Measurements from ENCODE around the gene RETSAT.

The RETSAT gene

DNA sequence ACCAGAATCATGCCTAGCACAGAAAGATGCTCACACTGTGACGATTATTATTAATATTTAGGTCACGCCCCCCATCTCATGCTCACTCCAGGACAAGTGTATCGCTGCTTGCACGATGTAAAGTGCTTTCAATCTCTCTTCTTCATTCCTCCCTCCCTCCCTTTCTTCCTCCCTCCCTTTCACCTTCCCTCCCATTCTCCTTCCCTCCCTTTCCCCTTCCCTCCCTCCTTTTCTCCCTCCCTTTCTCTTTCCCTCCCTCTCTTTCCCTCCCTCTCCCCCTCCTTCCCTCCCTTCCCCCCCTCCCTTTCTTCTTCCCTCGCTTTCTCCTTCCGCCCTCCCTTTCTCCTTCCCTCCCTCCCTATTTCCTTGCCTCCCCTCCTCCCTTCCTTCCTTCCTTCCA lies 46.1 kb downstream of the RETSAT start:
- TF ChIP-seq, protein P1, sequence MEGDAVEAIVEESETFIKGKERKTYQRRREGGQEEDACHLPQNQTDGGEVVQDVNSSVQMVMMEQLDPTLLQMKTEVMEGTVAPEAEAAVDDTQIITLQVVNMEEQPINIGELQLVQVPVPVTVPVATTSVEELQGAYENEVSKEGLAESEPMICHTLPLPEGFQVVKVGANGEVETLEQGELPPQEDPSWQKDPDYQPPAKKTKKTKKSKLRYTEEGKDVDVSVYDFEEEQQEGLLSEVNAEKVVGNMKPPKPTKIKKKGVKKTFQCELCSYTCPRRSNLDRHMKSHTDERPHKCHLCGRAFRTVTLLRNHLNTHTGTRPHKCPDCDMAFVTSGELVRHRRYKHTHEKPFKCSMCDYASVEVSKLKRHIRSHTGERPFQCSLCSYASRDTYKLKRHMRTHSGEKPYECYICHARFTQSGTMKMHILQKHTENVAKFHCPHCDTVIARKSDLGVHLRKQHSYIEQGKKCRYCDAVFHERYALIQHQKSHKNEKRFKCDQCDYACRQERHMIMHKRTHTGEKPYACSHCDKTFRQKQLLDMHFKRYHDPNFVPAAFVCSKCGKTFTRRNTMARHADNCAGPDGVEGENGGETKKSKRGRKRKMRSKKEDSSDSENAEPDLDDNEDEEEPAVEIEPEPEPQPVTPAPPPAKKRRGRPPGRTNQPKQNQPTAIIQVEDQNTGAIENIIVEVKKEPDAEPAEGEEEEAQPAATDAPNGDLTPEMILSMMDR (IDR thresholded peaks at IDR 0.05; ENCODE audit: insufficient read depth, low read depth, low read length, missing control alignments): no peak
- DNase-seq (ENCODE audit: low read depth): no peak
- H3K4me3 ChIP-seq (ENCODE audit: low read length): no peak overlapping the region

DNA sequence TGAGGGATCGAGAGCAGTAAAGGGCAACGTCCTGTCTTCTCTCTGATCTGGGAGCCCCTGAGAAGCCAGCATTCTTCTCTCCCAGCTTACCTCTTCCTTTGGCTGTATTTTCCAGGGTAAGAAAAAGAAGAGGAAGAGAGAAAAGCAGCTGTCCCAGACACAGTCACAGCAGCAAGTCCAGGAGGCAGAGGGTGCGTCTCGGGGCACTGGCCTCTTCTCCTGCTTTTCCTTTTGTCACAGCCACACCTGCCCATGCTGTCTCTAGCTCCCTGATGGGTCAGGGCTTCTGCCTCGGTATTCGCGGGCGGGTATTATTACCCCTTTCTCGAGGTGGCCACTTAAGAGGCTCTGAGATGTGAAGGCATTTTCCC lies 46.8 kb downstream of the RETSAT start:
- TF ChIP-seq, protein P1 (IDR thresholded peaks at IDR 0.05; ENCODE audit: insufficient read depth, low read depth, low read length, missing control alignments): no peak
- no peak overlapping the region for H3K4me3 ChIP-seq (ENCODE audit: low read length)
- no peak for DNase-seq (ENCODE audit: low read depth)

DNA sequence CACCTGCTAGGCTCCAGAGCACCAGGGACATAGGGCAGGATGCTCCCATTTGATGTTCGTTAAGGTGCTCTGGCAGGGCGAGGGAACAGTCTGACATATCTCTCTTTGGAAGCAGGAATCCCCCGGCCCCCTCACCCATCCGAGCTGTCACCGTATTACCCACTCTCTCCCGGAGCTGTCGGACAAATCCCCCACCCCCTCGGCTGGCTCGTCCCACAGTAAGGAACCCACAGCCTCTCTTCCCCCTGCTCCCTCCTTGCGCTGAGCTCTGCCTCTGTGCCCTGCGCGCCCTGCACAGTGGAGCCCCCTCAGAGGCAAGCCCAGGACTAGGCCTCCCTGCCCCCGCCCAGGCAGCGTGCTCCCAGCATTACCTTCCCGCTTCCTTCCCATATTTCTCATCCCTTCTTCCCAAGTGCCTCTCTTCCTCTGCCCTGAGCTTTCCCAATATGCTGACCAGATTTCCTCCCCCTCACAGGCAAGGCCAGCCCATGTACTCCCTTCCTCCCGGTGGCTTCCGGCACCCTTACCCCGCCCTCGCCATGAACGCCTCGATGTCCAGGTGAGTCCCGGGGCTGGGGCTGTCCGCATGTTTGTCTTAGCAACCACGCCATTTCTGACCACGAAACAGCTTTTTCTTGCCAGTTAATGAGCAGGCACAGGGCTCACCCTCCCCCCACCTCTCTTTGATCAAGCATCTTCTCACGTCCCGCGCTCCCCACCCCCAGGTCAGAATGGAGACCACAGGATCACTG lies 50.4 kb downstream of the RETSAT start:
- no peak for DNase-seq (ENCODE audit: low read depth)
- TF ChIP-seq, protein P1 (IDR thresholded peaks at IDR 0.05; ENCODE audit: insufficient read depth, low read depth, low read length, missing control alignments): no peak
- no peak overlapping the region for H3K4me3 ChIP-seq (ENCODE audit: low read length)

DNA sequence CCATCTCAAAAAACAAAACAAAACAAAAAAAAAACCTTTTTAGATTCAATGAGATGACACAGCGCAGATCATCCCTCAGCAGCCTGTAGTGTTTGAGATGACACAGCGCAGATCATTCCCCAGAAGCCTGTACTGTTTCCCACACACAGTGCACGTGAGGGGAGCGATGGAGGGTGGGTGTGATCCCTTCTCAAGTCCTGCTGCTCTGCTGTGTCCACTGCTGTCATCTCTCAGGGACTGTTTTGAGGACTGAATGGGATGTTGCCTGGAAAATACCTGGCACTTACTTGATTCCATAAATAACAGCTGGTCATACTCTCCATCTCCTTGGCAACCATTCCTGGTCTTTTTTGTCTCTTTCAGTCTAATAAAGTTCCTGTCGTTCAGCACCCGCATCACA lies 52.2 kb downstream of the RETSAT start:
- no peak for DNase-seq (ENCODE audit: low read depth)
- no peak overlapping the region for H3K4me3 ChIP-seq (ENCODE audit: low read length)
- TF ChIP-seq, protein P1 (IDR thresholded peaks at IDR 0.05; ENCODE audit: insufficient read depth, low read depth, low read length, missing control alignments): no peak
